Kidney capillary endothelial cell (primary cell): ENCODE data around the gene PCA3.
A peak's percentile ranks its signal among the peaks of the same experiment; 100 is the strongest.

Experiments used
- DNase-seq: peaks from one replicate; pipeline ENCODE4 v3.0.0-alpha.2; 2018; ENCODE audit warnings: low spot score

PCA3 gene

GRCh38 chr9:76756941-76757673 is 7.1 kb upstream of the PCA3 start:
- DNase-seq, result no peak

GRCh38 chr9:76758476-76758875 is 5.8 kb upstream of the PCA3 start:
- DNase-seq, result no peak

DNA sequence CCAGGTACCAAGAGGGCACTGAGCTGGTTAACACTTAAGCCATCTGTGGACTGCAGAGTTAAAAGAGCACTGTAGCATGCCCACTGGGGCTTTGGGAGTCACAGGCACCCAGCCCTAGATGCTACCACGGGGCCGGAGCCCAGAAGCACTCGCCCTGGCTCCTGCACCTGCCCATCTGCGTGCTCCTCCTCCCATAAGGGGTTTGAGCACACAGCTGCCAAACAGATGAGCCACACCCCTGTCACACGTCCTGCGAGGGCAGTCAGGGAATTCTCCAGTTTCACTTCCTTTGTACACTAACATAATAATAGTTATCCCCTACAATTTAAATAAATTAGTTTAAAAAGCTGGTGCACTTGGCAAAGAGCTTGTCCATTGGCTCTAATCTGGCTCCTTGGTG is 4.5 kb upstream of the PCA3 start:
- no peak for DNase-seq

DNA sequence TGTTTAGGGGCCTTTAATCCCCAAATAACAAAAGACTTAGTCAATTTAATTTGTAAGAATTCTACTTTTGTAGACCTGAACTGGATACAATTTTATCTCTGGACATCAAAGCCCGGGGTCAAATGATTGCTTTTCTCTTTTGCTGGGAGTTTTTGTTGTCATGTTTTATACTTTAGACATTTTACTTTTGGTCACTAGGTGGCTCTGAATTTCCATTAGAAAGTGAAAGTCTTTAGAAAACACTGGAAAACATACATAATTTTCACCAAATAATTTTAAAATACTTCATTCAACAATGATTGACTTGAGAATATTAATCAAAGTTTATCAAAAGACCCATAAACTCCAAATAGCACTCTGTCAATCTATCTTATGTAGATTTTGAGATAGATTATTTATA is 2.8 kb upstream of the PCA3 start:
- peak; percentile 14 for DNase-seq

- no peak for DNase-seq
These were observed 1.9 kb downstream of the PCA3 start for GRCh38 chr9:76766126-76766525.

GRCh38 chr9:76772686-76773445 is 8.6 kb downstream of the PCA3 start:
- no peak for DNase-seq

GRCh38 chr9:76784881-76785280 is 20.6 kb downstream of the PCA3 start:
- DNase-seq, result no peak

DNA sequence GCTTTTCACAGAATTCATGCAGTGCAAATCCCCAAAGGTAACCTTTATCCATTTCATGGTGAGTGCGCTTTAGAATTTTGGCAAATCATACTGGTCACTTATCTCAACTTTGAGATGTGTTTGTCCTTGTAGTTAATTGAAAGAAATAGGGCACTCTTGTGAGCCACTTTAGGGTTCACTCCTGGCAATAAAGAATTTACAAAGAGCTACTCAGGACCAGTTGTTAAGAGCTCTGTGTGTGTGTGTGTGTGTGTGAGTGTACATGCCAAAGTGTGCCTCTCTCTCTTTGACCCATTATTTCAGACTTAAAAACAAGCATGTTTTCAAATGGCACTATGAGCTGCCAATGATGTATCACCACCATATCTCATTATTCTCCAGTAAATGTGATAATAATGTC is 21.3 kb downstream of the PCA3 start:
- no peak for DNase-seq

GRCh38 chr9:76787677-76788076 is 23.4 kb downstream of the PCA3 start:
- DNase-seq, result no peak

GRCh38 chr9:76789840-76790239 is 25.6 kb downstream of the PCA3 start:
- no peak for DNase-seq

DNA sequence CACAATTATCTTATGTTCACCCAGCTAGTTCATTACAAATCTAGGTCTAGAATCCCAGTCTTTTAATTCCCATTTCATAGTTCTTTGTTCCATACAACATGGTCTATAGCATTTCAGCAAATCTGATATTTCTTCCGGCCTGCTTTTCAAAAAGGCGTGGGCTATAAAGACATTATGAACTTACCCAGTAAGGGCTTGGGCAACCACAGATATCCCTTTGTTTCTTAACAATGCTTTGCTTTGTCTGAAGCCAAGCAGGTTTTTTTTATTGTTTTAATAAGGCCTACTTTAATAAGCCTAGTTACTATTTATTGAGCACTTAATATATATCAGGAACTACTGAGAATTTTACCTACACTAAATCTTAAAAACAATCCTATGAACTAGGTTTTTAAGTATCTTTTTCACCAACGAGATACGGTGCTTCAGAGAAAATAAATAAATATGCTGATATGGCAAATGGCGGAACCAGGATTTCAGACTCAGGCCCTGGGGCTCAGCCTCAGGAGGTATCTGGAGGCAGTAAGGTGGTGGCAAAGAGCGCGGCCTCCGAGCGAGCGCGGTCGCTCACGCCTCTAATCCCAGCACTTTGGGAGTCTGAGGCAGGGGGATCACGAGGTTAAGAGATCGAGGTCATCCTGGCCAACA is 29.7 kb downstream of the PCA3 start:
- no peak for DNase-seq

GRCh38 chr9:76796296-76796695 is 32.1 kb downstream of the PCA3 start:
- no peak for DNase-seq

- no peak for DNase-seq
These were observed 34.3 kb downstream of the PCA3 start for GRCh38 chr9:76798527-76798926.

DNA sequence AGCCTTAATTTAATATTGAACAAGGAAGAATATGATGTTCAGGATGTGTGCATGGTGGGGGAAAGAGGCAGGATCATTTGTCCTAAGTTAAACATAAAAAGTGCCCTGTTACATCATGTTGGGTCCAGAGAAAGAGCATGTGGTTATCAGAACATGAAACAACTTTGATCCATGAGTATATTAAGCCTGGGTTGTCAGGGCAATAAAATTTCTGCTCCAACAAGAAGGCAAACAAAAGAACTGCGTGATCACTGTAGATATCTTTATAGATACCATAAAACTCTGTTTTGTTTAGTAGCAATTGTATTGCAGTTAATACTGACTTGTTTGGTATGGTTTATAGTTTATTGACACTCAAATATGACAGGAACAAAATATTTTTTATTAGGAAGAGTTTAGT is 35.2 kb downstream of the PCA3 start:
- DNase-seq, result no peak

DNA sequence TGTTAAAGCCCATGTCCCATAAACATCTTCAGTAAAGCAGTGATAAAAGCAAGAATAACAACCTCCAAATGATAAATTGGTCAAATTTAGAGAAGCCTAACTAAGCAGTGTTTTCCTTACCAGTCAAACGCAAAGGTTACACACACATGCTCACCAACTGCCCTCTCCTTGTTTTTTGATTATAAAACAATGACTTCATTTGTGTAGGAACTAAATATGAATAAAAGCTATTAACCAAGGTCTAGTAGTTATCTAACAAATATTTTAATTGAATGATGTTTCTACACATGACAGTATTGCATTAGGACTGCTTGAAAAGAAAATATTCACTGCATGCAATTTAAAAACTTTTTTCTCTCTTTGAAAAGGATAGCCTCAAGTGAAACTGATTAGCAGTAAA is 36.7 kb downstream of the PCA3 start:
- no peak for DNase-seq

GRCh38 chr9:76803083-76803482 is 38.8 kb downstream of the PCA3 start:
- no peak for DNase-seq

DNA sequence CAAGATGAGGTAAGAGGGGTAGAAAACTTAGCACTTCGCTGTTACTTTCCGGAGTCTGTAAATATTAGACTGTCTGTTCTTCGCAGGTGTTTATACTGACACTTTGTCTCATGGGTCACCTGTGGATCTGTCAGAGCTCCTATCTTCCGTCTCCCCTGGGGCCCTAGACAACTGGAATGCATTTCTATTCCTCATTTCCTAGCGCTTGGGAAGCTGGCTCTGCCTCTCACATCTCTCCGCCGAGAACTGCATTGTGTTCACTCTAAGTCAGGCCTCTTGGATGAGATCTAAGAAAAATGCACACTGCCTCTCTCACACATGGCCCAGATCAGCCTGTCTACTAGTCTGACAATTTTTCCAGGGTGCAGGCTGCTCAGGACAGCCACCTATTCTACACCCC is 39.5 kb downstream of the PCA3 start:
- DNase-seq, result no peak

DNA sequence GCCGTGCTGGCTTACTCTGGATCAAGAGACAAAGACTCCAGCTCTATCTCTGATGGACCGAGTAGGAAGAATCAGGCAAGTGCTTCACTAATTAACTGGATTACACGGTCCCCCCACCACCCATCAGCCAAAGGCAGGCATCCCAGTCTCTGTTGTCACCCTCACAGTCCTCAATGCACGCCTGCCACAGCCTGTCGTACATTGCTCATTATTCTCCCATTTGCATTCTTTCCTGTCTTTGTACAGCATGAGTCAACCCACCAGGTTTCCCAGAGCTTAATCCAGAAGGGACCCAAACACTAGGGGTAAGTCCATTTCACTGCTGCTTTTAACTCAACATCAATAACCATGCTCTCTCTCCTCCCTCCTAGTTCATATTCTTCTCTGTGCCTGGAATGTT is 44.4 kb downstream of the PCA3 start:
- DNase-seq, result peak; percentile 8

DNA sequence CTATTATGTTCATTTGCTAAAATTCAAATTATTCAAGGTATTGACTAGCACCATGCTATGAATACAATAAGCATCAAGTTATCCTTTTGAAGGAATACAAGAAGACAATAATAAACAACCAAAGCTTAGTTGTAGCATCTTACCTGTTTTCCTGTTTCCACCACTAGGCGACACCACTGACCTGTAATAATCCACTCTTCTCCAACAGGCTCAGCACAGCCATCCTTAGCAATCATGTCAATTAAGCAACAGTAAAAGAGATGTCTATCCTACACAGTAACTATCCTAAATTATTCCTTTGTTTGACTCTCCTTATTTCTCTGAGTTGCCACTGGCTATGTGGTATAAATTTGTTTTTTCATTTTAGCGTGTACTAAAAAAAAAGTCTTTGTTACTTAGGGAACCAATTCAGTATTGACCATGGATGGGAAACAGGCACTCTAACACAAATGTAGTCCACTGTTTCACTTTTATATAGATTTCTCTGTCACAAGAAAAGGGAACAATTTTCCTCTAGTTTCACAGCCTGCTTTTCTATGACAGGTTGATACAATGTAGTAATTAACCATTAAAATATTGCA is 46.2 kb downstream of the PCA3 start:
- peak; percentile 59 for DNase-seq

DNA sequence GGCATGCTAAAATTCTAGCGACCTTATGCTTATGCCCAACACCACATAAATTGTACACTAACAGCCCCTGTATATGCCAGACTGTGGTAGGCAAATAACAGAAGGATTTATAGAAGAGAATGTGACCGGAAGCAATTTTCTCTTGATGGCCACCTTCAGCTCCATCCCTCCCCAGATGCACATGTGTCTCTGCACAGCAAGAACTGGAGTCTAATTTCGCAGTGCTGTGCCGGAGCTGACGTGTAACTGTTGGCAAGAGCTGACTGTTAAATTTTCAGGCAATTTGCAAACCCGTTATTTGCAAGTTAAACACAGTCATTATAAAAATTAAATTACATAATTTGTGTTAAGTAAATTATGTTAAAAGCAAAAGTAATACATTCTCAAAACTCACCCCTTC is 48.4 kb downstream of the PCA3 start:
- DNase-seq, result no peak

GRCh38 chr9:76817489-76817888 is 53.3 kb downstream of the PCA3 start:
- DNase-seq, result no peak

DNA sequence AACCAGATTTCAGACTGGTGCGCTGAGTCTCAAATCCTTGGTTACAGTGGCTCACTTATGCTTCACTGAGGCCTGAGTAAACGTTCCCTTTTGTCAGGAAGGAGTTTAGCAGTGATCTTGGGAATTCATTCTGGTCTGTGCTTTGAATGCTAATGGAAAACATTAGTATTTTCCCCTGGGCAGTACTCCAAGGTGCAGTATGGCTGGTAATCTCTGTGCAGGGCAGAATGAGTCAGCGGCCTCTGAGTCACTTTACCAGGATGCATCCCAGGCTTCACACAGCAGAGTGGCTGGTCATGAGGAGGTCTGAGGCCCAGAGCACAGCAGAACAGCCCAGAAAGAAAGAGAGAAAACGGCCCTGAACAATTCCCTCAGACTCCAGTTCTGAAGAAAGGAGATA is 54.0 kb downstream of the PCA3 start:
- peak; percentile 87 for DNase-seq

DNA sequence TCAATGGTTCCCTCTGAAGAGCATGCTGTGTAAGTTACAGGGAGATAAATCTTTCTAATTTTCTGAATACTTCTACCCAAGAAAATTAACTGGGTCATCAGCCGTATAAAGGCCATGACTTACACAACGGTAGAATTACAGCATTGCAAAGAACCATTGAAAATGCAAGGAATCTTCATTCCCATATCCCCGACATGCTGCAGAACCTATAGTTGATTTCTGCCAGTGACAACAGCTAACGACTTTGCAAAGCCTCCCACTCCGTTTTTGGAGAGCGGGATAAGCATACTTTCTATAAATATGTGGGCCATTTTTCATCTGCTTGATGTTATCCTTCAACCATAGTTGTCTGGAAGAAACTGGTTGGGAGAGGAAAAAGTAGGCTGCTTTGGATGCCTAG is 56.2 kb downstream of the PCA3 start:
- no peak for DNase-seq
